A549 (cell line): ENCODE data around the gene TRMU.

Experiments used
- CHD2 ChIP-seq: fragments of 150-350 bp; IDR thresholded peaks from 2 replicates; pipeline ENCODE4 v1.6.1; 2014; ENCODE audit warnings: low read length; ENCODE audit not compliant: partially characterized antibody
- CTCF ChIP-seq: fragments of >200 bp; sonication (Bioruptor Twin); formaldehyde crosslinking; IDR thresholded peaks from 3 replicates; pipeline ENCODE4 v1.5.1; 2016
- HES2 ChIP-seq: fragments of >200 bp; sonication (Bioruptor Twin); formaldehyde crosslinking; IDR thresholded peaks from 2 replicates; pipeline ENCODE4 v1.6.1; 2016
- KDM1A ChIP-seq: fragments of 200-600 bp; sonication (generic); IDR thresholded peaks from 2 replicates; pipeline ENCODE4 v1.6.1; 2016; ENCODE audit warnings: low read depth, mild to moderate bottlenecking
- MYC ChIP-seq: IDR thresholded peaks from 2 replicates; pipeline ENCODE4 v1.6.1; 2012; ENCODE audit warnings: mild to moderate bottlenecking, inconsistent platforms, low read length, improper control_type of control experiment, borderline replicate concordance
- NPAS2 ChIP-seq: fragments of 250-450 bp; sonication (Bioruptor Pico); IDR thresholded peaks from 2 replicates; pipeline ENCODE4 v1.8.0; 2022; ENCODE audit warnings: mild to moderate bottlenecking, moderate library complexity, borderline replicate concordance
- NR3C1 ChIP-seq: fragments of >200 bp; sonication (Bioruptor Twin); formaldehyde crosslinking; IDR thresholded peaks from 3 replicates; pipeline ENCODE4 v1.6.1; 2017
- USF2 ChIP-seq: fragments of 450-650 bp; IDR thresholded peaks from 2 replicates; pipeline ENCODE4 v1.6.1; 2014; ENCODE audit warnings: antibody characterized with exemption
- TF ChIP-seq, protein P1 (sequence below): fragments of 200-600 bp; sonication (generic); IDR thresholded peaks from 2 replicates; pipeline ENCODE4 v1.6.1; 2016; ENCODE audit warnings: antibody characterized with exemption, mild to moderate bottlenecking, moderate library complexity

GRCh38 chr22:46390652-46391301, 55.3 kb downstream of the TRMU start:
- TF ChIP-seq CTCF (no peak), CHD2 (no peak), USF2 (no peak), KDM1A (no peak), HES2 (no peak), MYC (no peak), NR3C1 (no peak), NPAS2 (CRISPR knock-in tag) (no peak)
- TF ChIP-seq, protein P1, sequence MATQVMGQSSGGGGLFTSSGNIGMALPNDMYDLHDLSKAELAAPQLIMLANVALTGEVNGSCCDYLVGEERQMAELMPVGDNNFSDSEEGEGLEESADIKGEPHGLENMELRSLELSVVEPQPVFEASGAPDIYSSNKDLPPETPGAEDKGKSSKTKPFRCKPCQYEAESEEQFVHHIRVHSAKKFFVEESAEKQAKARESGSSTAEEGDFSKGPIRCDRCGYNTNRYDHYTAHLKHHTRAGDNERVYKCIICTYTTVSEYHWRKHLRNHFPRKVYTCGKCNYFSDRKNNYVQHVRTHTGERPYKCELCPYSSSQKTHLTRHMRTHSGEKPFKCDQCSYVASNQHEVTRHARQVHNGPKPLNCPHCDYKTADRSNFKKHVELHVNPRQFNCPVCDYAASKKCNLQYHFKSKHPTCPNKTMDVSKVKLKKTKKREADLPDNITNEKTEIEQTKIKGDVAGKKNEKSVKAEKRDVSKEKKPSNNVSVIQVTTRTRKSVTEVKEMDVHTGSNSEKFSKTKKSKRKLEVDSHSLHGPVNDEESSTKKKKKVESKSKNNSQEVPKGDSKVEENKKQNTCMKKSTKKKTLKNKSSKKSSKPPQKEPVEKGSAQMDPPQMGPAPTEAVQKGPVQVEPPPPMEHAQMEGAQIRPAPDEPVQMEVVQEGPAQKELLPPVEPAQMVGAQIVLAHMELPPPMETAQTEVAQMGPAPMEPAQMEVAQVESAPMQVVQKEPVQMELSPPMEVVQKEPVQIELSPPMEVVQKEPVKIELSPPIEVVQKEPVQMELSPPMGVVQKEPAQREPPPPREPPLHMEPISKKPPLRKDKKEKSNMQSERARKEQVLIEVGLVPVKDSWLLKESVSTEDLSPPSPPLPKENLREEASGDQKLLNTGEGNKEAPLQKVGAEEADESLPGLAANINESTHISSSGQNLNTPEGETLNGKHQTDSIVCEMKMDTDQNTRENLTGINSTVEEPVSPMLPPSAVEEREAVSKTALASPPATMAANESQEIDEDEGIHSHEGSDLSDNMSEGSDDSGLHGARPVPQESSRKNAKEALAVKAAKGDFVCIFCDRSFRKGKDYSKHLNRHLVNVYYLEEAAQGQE = no peak
